HG03439 (cell line): ENCODE measurements around the gene FOXP2.
"Not testable (repeated sequence)": the region's sequence is repeated elsewhere in the genome, so short reads cannot be mapped to it uniquely, and the experiment has no call there.

ENCODE experiments used
- ATAC-seq: cut with Tn5 transposase; IDR thresholded peaks from one replicate; pipeline ENCODE4 v1.9.1; 2021; ENCODE audit warnings: mild to moderate bottlenecking, moderate library complexity; ENCODE audit not compliant: unreplicated experiment

The FOXP2 gene

DNA sequence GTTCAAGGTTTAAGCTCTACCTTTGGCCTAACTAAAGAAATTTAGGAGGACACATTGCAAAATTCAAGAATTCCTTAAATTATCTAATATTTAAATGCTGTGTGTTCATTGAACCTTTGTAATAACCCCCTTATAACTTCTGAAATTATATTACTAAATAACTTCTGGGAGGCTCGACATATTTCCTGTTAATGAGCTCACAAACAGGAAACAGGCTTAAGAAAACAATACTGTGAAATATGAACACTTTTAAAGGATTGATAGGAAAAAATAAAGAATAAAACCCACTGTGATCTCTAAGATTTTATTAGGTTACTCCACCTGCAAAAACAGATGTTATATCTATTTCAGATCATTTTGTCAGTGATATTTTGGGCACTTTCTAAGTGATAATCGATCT lies 74.1 kb downstream of the FOXP2 start:
- no peak for ATAC-seq

DNA sequence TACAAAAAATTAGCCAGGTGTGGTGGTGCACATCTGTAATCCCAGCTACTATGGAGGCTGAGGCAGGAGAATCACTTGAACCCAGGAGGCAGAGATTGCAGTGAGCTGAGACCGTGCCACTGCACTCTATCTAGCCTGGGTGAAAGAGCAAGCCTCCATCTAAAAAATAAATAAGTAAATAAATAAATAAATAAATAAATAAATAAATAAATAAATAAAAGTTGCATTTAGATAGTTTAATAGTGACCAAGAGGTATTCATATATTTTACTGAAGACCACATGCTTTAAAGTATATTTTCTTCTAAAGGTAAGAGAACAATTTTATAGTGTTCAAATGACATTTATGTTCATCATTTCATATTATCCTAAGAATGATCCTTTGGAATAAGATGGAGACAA lies 82.9 kb downstream of the FOXP2 start:
- not testable (repeated sequence) for ATAC-seq

DNA sequence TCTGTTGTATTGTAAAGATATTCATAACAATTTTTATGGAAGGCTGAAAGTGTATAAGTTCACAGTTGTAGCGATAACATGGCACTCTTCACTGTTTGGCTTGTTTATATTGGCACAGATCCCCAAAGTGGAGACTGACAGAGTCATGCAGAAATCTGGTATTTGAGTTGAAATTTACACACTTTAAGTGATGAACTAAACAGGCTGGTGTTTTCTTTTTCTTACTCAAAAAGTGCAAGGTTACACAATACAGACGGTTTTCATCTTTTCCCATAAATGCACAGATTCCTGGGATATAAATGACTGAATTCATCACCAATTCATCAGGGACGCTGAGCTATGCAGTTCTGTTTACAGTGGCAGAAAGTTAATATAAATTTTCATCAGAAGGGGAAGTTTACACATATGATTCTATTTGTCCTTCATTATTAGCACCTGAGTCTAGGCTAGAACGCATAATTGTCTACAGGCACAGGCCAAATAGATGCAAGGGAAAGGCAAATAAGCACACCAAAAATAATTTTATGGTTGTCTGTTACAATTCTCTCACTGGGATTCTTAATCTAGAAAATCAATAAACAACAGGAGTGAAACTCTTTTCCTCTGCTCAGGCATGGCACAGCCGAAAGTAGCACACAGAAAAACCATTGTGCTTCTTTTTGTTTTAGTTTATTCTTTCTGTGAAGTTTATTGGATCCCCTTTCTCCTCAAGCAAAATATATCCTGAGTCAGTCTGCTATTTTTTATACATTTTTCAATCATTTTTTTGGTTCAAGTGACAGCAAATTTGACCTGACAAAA lies 88.0 kb downstream of the FOXP2 start:
- ATAC-seq = no peak

DNA sequence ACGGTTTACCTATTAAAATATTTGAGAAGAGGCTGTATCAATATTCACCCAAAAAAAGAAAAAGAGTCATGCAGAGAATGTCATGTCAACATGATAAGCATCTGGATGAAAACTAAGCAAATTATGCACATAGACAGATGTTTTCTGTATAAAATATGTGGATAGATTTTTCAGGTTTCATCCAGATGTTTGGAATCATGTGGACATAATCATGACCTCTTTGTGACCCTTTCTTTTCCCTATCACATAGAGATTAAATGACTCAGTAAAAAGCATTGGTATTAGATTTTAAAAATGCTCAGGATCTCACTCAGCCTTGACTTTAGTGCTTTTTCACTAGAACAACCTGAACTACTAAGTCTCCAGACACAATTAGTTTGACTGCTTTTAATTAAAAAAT lies 90.0 kb downstream of the FOXP2 start:
- no peak for ATAC-seq

DNA sequence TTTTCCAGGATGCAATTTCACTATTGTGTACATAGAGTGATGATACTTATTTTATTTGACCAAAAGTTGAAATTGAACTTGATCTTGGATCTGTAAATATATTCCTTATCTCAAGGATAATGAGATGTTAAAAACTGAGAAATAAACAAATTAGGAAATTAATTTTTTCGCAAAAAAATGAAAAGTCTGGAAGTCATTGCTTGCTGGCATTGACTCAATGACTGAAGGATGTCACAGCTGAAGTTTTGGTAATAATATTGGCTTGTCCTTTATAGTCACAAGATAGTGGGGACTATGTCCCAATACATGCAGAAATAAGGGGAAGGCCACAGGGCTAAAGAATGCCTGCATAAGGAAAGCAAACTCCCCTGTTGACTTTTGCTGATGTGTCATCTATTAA lies 92.8 kb downstream of the FOXP2 start:
- ATAC-seq = no peak

DNA sequence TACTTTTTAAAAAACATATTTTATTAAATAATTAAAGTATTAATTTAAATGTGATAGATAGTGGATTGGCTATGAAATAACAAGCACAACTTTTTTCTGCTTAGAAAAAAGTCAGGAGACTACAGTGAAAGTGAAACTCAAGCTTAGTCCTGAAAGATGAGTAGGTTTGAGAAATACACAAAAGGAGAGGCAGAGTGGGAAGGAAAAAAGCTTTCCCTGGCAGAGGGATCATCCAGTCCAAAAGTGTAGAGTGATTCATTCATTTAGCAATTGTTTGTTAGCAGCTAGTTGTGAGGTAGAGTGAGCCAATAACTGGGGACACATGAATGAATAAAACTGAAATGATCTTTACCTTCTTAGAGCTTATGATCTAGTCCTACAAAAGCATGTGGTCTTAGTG lies 93.5 kb downstream of the FOXP2 start:
- no peak for ATAC-seq

DNA sequence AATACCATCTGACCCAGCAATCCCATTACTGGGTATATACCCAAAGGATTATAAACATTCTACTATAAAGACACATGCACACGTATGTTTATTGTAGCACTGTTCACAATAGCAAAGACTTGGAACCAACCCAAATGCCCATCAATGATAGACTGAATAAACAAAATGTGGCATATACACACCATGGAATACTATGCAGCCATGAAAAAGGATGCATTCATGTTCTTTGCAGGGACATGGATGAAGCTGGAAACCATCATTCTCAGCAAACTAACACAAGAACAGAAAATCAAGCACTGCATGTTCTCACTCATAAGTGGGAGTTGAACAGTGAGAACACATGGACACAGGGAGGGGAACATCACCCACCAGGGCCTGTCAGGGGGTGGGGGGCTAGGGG lies 96.2 kb downstream of the FOXP2 start:
- not testable (repeated sequence) for ATAC-seq

DNA sequence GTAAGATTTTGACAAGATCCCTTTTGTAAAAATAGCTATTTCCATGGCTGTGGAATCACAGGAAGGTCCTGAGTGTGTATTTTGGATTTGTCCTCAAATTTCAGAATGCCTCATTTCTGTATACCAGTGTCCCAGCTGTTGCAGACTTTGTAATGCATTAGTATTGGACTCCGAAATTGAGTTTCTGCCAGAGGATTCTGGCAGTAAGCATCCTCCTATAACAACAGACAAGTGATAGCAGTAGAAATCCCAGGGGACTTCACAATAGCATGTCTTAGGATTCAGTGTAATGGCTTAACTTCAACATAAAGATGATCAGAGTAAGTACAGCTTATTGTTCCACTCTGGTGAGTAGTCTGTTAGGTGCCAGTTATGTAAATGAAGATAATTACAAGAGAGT lies 104.6 kb downstream of the FOXP2 start:
- no peak for ATAC-seq

DNA sequence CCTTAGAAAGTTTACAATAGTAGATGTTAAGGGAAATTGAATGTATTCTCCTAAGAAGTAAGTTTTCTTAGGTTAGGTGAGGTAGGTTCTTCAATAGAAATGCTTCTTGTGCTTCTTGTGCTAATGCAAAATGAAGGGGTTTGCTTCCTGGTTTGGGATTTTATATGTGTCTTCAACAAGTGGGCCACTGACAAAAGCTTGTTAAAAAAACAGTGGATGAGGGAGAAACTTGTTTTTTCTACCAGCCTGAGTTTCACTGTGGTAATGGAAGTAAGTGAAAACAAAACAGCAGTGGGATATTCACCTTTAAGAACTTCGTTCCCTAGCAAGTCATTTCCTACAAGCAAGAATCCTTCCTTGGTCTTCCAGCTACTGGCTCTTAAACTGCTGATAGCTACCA lies 107.5 kb downstream of the FOXP2 start:
- ATAC-seq = no peak

DNA sequence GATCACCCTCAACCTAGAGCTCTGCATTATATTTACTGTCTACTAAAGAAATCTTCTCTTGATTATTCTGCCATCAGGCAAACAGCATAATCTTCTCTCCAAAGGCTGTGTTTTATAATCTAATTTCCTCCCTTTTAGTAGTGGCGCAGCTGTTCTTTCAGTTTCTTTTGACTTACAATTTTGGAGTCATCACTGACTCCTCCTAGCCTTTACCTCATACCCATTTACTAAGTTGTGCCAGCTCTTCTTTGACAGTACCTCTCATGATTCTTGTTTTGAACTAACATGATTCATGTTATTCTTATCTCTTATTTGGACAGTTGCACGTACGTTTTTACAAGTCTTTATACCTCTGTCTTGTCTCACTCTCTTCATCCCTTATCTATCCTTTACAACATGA lies 113.0 kb downstream of the FOXP2 start:
- no peak for ATAC-seq

DNA sequence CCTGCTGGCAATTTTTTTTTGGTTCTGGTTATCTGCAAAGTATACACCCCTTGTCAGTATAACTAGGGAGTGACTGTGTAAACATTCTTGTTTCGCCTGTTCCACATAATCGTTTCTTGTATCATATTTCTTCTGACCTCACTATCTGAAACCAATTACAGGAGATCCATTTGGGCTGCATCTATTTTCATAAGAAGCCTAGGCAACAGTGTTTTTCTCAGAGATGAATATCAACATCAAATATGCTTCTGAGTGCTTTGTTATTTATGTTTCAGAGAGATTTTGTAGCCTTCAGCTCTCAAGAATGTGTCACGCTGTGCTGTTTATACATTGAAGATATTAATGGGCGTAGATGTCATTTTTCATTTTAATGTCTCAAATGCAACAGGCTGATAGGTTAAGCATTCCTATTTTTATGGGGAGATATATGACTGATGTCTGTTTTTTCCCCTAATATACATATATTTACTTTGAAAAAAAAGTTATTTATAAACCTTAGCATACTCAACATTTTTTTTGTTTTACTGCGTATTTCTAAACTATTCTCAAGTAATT lies 115.5 kb downstream of the FOXP2 start:
- ATAC-seq = no peak

DNA sequence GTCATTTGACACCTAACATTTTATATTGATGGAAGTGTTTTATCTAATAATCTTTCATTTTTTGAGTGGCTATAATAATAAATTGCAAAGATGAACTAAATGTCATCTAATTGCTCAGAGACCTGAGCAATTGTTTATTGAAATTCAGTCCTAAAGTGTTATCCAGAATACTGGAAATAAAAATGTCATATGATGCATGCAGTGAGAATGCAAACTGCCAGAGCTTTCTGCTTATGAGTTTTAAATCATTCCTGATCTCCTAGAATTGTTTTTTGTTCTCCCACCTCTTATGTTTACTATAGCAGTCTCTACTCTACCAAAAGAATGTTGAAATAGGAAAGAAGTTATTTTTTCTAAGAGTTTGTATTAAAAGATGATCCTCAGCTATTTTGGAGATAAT lies 116.7 kb downstream of the FOXP2 start:
- ATAC-seq = no peak

DNA sequence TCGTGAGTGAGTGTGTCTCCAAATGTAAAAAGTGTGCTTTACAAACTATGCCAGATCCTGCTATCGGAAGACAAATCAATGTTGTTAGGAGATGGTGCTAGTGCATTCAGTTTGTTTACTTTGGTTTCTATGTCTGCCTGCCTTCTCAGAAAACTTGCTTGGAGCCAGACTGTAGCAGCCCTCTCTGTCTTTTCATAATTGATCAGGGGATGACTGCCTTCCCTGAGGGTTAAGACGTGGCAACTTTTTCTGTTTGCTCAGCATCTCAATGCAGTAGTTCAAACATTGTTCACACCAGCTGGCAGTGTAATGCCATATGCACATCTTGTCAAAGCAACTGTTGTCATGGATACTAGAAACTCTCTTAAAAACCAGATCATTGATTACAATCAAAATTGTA lies 118.5 kb downstream of the FOXP2 start:
- ATAC-seq = no peak

DNA sequence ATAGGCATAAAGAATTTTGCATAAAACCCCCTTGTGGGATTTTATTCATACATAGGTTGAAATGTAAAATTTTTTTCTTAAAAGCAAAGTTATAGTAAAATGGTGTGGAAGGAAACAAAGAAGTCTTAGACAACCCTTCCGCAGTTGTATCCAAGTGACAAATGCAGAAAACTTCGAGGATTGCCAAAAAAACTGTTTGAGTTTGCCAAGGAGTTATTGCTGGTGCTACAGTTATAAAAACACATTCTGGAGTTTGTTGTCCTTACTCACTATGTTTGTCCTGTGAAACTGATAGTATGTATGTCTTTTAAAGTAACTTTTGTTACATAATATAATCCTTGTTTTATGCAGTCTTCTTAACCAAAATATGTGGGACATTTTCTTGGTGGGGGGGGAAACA lies 120.3 kb downstream of the FOXP2 start:
- ATAC-seq = no peak

DNA sequence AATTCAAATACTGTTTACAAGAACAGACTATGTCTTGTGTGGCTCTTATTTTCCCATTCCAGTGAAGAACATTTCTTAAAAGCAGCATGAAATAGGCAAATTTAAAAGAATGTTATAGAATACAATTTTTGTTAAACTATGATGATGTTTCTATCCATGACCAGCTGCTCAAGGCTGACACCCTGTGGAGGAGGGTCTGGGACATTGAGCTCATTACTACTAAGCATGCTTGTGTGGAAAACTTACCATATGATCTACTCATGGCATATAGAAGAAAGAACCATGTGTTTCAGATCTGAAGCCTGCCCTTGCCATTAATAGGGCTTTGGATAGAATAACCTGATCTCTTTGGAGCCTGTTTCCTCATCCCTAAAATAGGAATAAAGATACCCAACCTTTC lies 125.0 kb downstream of the FOXP2 start:
- no peak for ATAC-seq

DNA sequence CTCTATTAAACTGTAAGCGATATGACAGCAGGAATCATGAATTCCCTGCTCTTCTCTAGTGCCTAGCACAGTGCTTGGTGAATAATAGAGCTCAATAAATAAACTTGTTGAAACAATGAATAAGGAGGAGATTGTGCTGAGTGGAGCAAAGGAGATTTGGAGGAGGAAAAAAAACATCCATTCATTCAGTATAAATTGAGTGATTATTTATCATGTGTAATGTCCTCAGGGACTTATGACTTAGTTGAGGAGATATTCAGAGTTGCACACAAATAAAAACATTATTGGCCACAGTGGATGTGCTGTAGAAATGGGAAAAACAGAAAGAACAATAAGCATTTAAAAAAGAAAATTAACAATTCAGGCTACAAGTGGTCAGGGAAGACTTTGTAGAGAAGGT lies 125.7 kb downstream of the FOXP2 start:
- ATAC-seq = no peak

DNA sequence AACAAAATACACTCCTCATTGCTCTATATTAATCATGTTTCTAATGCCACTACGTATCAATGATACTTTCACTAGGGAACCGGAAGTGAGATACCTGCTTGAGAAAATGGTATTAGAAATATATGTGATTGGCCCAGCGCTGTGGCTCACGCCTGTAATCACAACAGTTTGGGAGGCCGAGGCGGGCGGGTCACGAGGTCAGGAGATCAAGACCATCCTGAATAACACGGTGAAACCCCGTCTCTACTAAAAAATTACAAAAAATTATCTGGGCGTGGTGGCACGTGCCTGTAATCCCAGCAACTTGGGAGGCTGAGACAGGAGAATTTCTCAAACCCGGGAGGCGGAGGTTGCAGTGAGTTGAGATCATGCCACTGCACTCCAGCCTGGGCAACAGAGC lies 132.7 kb downstream of the FOXP2 start:
- ATAC-seq = not testable (repeated sequence)

DNA sequence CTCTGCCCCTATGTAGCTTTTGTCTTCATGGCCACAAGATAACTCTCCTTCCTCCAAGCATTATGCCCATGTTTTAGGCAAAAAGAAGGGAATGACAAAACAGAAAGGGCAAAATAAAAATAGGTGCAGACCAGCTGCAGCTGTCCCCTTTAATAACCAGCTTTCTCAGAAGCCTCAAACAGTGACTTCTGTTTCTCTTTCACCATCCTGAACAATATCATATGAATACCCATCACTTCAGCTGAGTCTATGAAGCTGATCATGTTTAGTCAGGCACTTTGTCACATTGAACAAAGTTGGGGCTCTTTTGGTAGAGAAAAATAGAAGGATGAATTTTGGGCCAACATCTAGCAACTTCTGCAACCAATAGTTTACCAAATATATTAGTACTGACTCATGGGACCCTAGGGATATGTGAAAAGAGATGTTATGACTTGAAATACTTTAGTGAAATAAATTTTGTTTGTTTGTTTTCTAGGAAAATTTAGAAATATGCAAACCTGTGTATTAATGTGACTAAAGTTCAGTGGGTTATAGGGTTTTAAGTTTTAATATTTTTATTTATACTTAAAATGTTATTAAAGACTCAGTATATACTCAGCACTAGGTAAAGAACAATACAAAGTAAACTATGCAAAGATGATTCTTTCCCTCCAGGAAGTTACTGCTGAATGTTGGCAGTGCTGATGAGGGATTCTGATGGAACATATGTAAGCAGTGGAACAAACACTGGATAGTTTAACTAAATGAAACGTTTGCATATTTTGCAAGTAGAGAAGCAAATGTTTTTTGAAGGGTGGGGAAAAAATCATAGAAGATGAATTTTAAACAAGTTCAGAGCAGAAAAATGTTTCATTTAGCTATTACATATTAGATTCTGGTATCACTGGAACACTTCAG lies 133.7 kb downstream of the FOXP2 start:
- no peak for ATAC-seq

DNA sequence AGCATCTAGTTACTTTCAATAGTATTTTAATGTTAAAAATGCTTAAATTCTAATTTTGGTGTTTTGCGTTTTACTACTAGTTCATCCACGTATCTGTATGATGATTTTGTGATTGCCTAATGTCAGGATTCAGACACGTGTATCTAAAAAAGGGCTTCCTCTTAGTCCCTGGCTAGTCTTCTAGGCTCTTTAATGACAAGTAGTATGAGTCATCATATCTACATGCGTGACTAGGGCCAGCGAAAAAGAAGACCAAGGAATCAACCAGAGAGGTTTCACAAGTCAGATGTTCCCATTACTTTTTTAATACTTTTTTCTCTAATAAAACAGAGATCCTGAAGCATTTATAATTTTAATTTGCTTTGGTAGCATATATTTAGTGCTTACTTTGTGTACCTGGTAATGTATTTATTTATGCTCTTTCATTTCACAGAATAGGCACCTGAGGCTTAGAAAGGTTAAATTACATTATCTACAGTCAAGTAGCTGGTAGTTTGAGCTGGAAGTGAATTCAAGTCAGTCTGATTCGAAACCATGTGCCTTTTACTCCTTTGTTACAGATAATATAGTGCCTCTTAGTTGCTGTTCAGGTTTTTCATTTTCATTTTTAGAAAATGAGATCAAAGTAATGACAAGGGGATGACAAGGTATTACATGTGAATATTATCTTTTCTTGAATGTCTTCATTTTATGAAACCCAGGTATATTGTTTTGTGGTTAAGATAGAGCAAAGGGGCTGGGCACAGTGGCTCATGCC lies 140.3 kb downstream of the FOXP2 start:
- ATAC-seq = peak; percentile 92

DNA sequence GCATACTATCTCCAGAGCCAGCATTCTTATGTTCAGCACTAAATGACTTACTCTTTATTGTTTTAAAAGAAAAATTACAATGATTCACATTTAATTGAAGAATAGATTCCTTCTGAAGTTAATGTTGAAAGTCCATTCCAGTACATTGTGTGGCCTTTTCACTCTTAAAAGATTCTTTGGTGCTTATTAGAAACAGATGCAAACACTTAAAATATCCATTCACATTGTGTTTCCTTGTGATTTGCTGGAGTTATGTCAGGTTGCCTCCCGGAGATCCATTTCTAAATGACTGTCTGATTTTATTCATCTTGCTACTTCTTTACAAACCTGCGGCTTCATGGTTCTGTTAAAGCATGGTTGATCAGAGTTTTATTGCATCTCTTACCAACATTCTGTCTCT lies 152.8 kb downstream of the FOXP2 start:
- no peak for ATAC-seq

DNA sequence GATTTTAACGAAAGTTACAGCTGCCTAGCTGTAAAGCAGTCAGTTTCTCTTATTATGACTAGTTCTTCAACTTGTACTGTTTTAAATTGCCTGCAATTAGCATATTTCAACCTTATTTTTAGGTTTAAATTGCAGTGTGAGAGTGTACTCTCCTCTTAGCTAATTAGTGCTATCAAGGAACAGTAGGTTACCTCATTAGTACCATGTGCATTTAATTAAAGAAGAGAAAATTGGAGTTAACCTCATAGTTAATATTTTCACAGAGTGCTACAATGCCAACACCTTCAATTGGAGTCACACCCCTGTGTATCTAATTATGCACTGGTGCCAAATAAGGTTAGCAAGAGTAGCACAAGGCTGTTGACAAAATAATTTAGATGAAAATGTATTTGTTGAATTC lies 154.6 kb downstream of the FOXP2 start:
- no peak for ATAC-seq
